SK-N-SH (cell line): ENCODE results near the gene INAVA. TPM values are rescaled to one million over a fixed set of nuclear protein-coding genes. Genes with fewer than 3 reads are reported as not detected.

Experiments used
- CTCF ChIA-PET: fragments of 300-600, 350-600 bp; formaldehyde crosslinking; extraction: SDS; loops from one replicate; lab custom pipeline; 2021; lab: Yijun Ruan, JAX
- POLR2A ChIA-PET: fragments of 350-600 bp; sonication (Branson Sonifier 250); formaldehyde crosslinking; extraction: SDS; loops from one replicate; lab custom pipeline; 2020; ENCODE audit warnings: antibody characterized with exemption, inconsistent platforms; lab: Yijun Ruan, JAX
- DNase-seq: peaks from one replicate; pipeline ENCODE4 v3.0.0; 2012
- H2AFZ ChIP-seq: fragments of 200-600 bp; sonication (generic); 2 replicates; pipeline ENCODE4 v1.8.1; 2016; ENCODE audit warnings: antibody characterized with exemption, mild to moderate bottlenecking, low read depth
- H3F3A ChIP-seq: fragments of 200-600 bp; sonication (generic); replicated peaks from 2 replicates; pipeline ENCODE3; 2016; ENCODE audit warnings: antibody characterized with exemption, mild to moderate bottlenecking; ENCODE audit not compliant: insufficient read depth
- H3K27ac ChIP-seq, 2 experiments: fragments of 200-500 bp in 1 of 2; fragments of 200-600 bp in 1 of 2; sonication (Bioruptor generic) in 1 of 2; sonication (generic), shearing (Covaris generic) in 1 of 2; 2 replicates each; pipeline versions ENCODE4 v1.5.1 to v1.6.1; 2014 to 2016; ENCODE audit warnings: low read depth in 2 of 2, inconsistent platforms in 1 of 2, low read length in 1 of 2, mild to moderate bottlenecking in 1 of 2, mixed read lengths in 1 of 2
- H3K27me3 ChIP-seq: fragments of 200-600 bp; sonication (generic), shearing (Covaris generic); 2 replicates; pipeline ENCODE4 v1.6.1; 2016; ENCODE audit warnings: mixed run types; ENCODE audit not compliant: insufficient read depth
- H3K36me3 ChIP-seq, 2 experiments: fragments of 200-500 bp in 1 of 2; fragments of 200-600 bp in 1 of 2; sonication (Bioruptor generic) in 1 of 2; sonication (generic) in 1 of 2; replicated peaks in 1 of 2; 2 replicates each; pipeline versions ENCODE3 to v1.5.1; 2014 to 2016; ENCODE audit warnings: low read length in 1 of 2, mild to moderate bottlenecking in 1 of 2; ENCODE audit not compliant: insufficient read depth in 2 of 2, control insufficient read depth in 1 of 2
- H3K4me1 ChIP-seq, 2 experiments: fragments of 200-500 bp in 1 of 2; fragments of 200-600 bp in 1 of 2; sonication (Bioruptor generic) in 1 of 2; sonication (generic), shearing (Covaris generic) in 1 of 2; 2 replicates each; pipeline versions ENCODE4 v1.5.1 to v1.6.1; 2014 to 2016; ENCODE audit warnings: low read depth in 1 of 2, low read length in 1 of 2, mixed run types in 1 of 2; ENCODE audit not compliant: insufficient read depth in 2 of 2, control insufficient read depth in 1 of 2
- H3K4me2 ChIP-seq: fragments of 200-600 bp; sonication (generic), shearing (Covaris generic); 2 replicates; pipeline ENCODE4 v1.6.1; 2017; ENCODE audit warnings: mixed run types
- H3K4me3 ChIP-seq, 2 experiments: fragments of 200-500 bp in 1 of 2; fragments of 200-600 bp in 1 of 2; sonication (Bioruptor generic) in 1 of 2; sonication (generic), shearing (Covaris generic) in 1 of 2; 2 replicates each; pipeline versions ENCODE4 v1.5.1 to v1.8.1; 2014 to 2016; ENCODE audit warnings: low read depth in 2 of 2, inconsistent platforms in 1 of 2, low read length in 1 of 2, mild to moderate bottlenecking in 1 of 2, mixed read lengths in 1 of 2, moderate library complexity in 1 of 2
- H3K79me2 ChIP-seq: fragments of 200-600 bp; sonication (generic); 2 replicates; pipeline ENCODE4 v1.8.1; 2017; ENCODE audit warnings: mild to moderate bottlenecking; ENCODE audit not compliant: insufficient read depth
- H3K9ac ChIP-seq: fragments of 200-600 bp; sonication (generic); 2 replicates; pipeline ENCODE4 v1.6.1; 2017; ENCODE audit warnings: mixed run types
- H3K9me2 ChIP-seq: fragments of 200-600 bp; sonication (generic); 2 replicates; pipeline ENCODE4 v1.6.1; 2017; ENCODE audit warnings: mixed run types
- H3K9me3 ChIP-seq: fragments of 200-600 bp; sonication (generic); 2 replicates; pipeline ENCODE4 v1.6.1; 2017; ENCODE audit warnings: mixed run types, mild to moderate bottlenecking, moderate library complexity
- H4K20me1 ChIP-seq: fragments of 200-600 bp; sonication (generic); 2 replicates; pipeline ENCODE4 v1.6.1; 2017; ENCODE audit warnings: mild to moderate bottlenecking, mixed run types; ENCODE audit not compliant: insufficient read depth
- CHD2 ChIP-seq: fragments of 150-350 bp; IDR thresholded peaks from 2 replicates; pipeline ENCODE4 v1.6.1; 2018; ENCODE audit warnings: low read length; ENCODE audit not compliant: partially characterized antibody
- ELF1 ChIP-seq: IDR thresholded peaks from 2 replicates; pipeline ENCODE4 v1.4.0; 2012
- EP300 ChIP-seq, 2 experiments: IDR thresholded peaks; 2 replicates each; pipeline versions ENCODE4 v1.4.0 to v1.6.1; 2012; ENCODE audit warnings: borderline replicate concordance in 1 of 2, low read depth in 1 of 2, low read length in 1 of 2
- EZH2phosphoT487 ChIP-seq: fragments of 200-600 bp; sonication (generic); IDR thresholded peaks from 2 replicates; pipeline ENCODE4 v1.6.1; 2017; ENCODE audit warnings: low read depth, mixed run types, mild to moderate bottlenecking, antibody characterized with exemption, moderate library complexity, borderline replicate concordance
- FOXJ3 ChIP-seq: sonication (generic); formaldehyde crosslinking; IDR thresholded peaks from 2 replicates; pipeline ENCODE4 v1.5.1; 2020; ENCODE audit warnings: mild to moderate bottlenecking, missing genetic modification reagents
- FOXM1 ChIP-seq: IDR thresholded peaks from 2 replicates; pipeline ENCODE4 v1.4.0; 2012; ENCODE audit warnings: low read depth, mild to moderate bottlenecking
- GABPA ChIP-seq: IDR thresholded peaks from 2 replicates; pipeline ENCODE4 v1.4.0; 2012; ENCODE audit warnings: low read depth, mild to moderate bottlenecking
- GATA2 ChIP-seq: sonication (generic); formaldehyde crosslinking; IDR thresholded peaks from 2 replicates; pipeline ENCODE4 v1.5.0; 2020; ENCODE audit warnings: mild to moderate bottlenecking, missing genetic modification reagents
- JUND ChIP-seq: IDR thresholded peaks from 2 replicates; pipeline ENCODE4 v1.4.0; 2012
- MAX ChIP-seq: IDR thresholded peaks from 2 replicates; pipeline ENCODE4 v1.4.0; 2012; ENCODE audit warnings: low read depth
- MEF2A ChIP-seq: IDR thresholded peaks from 2 replicates; pipeline ENCODE4 v1.4.0; 2012; ENCODE audit warnings: low read depth, borderline replicate concordance
- NRF1 ChIP-seq: IDR thresholded peaks from 2 replicates; pipeline ENCODE4 v1.6.1; 2012; ENCODE audit warnings: low read depth, mild to moderate bottlenecking, low read length
- POLR2AphosphoS5 ChIP-seq: IDR thresholded peaks from 2 replicates; pipeline ENCODE4 v1.6.1; 2012; ENCODE audit warnings: low read depth, low read length
- RAD21 ChIP-seq: IDR thresholded peaks from 2 replicates; pipeline ENCODE4 v1.6.1; 2012; ENCODE audit warnings: mild to moderate bottlenecking, low read length
- RCOR1 ChIP-seq: fragments of 150-350 bp; IDR thresholded peaks from 2 replicates; pipeline ENCODE4 v1.6.1; 2017; ENCODE audit warnings: antibody characterized with exemption, low read length
- REST ChIP-seq: IDR thresholded peaks from 2 replicates; pipeline ENCODE4 v1.6.1; 2012; ENCODE audit warnings: mild to moderate bottlenecking, low read depth, low read length, moderate library complexity
- RFX5 ChIP-seq: IDR thresholded peaks from 2 replicates; pipeline ENCODE4 v1.6.1; 2012; ENCODE audit warnings: mild to moderate bottlenecking, improper control_type of control experiment, low read length
- RXRA ChIP-seq: IDR thresholded peaks from 2 replicates; pipeline ENCODE4 v1.4.0; 2012; ENCODE audit warnings: low read depth, mild to moderate bottlenecking, borderline replicate concordance
- TAF1 ChIP-seq: IDR thresholded peaks from 2 replicates; pipeline ENCODE4 v1.6.1; 2012; ENCODE audit warnings: low read depth, mild to moderate bottlenecking, low read length, moderate library complexity, borderline replicate concordance
- TEAD4 ChIP-seq: IDR thresholded peaks from 2 replicates; pipeline ENCODE4 v1.4.0; 2012; ENCODE audit warnings: mild to moderate bottlenecking, borderline replicate concordance; ENCODE audit not compliant: insufficient read depth
- WGBS: methylation state at CpG from one replicate; pipeline ENCODE4 v1.1.6; 2017; ENCODE audit warnings: low lambda C conversion rate; 5-methylcytosine and 5-hydroxymethylcytosine counted together
- polyA plus RNA-seq, 3 experiments: library from polyadenylated mRNA; depleted of rRNA; stranded (reverse); fragments of >200 nt; gene quantifications; 2 replicates each; pipeline ENCODE4 v1.2.3, GENCODE V29; 2012
- TF ChIP-seq, protein P1 (sequence below): fragments of 150-350 bp; IDR thresholded peaks from 2 replicates; pipeline ENCODE4 v1.6.1; 2017; ENCODE audit warnings: antibody characterized with exemption, low read length, low read depth, borderline replicate concordance
- TF ChIP-seq, protein P2 (sequence below): IDR thresholded peaks from 2 replicates; pipeline ENCODE4 v1.4.0; 2012; ENCODE audit warnings: low read depth, borderline replicate concordance

Gene INAVA
- polyA plus RNA-seq, 1 of the 3 experiments (the other 2 are of a cell fraction), result 0.12 TPM

- 86% methylated on average over 11 of the region's 11 CpGs for WGBS
- Histone ChIP-seq H3K9me3 (no peaks in the 10 kb centered on the region), H2AFZ (no peak overlapping the region), H3K9me2 (no peaks in the 10 kb centered on the region)
- no peak for TF ChIP-seq NRF1
- TF ChIP-seq JUND, result no peak
- no peak for TF ChIP-seq CHD2
- no peak for TF ChIP-seq RAD21
- TF ChIP-seq, all 33 proteins: peak for 0
- no peaks in the 10 kb centered on the region for H3F3A ChIP-seq
- no peaks in the 10 kb centered on the region for H3K79me2 ChIP-seq
- no peaks in the 10 kb centered on the region for H3K36me3 ChIP-seq
- no peak overlapping the region for H3K4me3 ChIP-seq
- H3K4me2 ChIP-seq, result no peak overlapping the region
- ChIA-PET CTCF (interaction anchor here (1.7 kb wide), 1 partner anchor 25 kb away, joined by 5 read pairs; no protein-coding TSS in a partner anchor), POLR2A (no interaction called here)
- no peaks in the 10 kb centered on the region for H3K27me3 ChIP-seq
- no peak for DNase-seq
- no peaks in the 10 kb centered on the region for H3K4me1 ChIP-seq
- H3K9ac ChIP-seq, result no peak overlapping the region
- no peak overlapping the region for H3K27ac ChIP-seq
- no peaks in the 10 kb centered on the region for H4K20me1 ChIP-seq
These were observed 22.0 kb downstream of the INAVA start for GRCh38 chr1:200916681-200917080.

- no peaks in the 10 kb centered on the region for H3K27me3 ChIP-seq
- no peak overlapping the region for H3K9ac ChIP-seq
- TF ChIP-seq GATA2 (no peak), TEAD4 (no peak), ELF1 (no peak), EP300 (IDR thresholded peaks at IDR 0.05; ENCODE audit: borderline replicate concordance in 1 of 2, low read depth in 1 of 2, low read length in 1 of 2) (no peak), FOXM1 (no peak), NRF1 (no peak), MEF2A (no peak), CHD2 (no peak), FOXJ3 (CRISPR knock-in tag) (no peak), MAX (no peak), REST (no peak), GABPA (no peak), EZH2phosphoT487 (no peak), RCOR1 (no peak), POLR2AphosphoS5 (no peak), RXRA (no peak), TAF1 (no peak), RFX5 (no peak)
- TF ChIP-seq, protein P1, sequence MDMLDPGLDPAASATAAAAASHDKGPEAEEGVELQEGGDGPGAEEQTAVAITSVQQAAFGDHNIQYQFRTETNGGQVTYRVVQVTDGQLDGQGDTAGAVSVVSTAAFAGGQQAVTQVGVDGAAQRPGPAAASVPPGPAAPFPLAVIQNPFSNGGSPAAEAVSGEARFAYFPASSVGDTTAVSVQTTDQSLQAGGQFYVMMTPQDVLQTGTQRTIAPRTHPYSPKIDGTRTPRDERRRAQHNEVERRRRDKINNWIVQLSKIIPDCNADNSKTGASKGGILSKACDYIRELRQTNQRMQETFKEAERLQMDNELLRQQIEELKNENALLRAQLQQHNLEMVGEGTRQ, result no peak
- TF ChIP-seq, protein P2, sequence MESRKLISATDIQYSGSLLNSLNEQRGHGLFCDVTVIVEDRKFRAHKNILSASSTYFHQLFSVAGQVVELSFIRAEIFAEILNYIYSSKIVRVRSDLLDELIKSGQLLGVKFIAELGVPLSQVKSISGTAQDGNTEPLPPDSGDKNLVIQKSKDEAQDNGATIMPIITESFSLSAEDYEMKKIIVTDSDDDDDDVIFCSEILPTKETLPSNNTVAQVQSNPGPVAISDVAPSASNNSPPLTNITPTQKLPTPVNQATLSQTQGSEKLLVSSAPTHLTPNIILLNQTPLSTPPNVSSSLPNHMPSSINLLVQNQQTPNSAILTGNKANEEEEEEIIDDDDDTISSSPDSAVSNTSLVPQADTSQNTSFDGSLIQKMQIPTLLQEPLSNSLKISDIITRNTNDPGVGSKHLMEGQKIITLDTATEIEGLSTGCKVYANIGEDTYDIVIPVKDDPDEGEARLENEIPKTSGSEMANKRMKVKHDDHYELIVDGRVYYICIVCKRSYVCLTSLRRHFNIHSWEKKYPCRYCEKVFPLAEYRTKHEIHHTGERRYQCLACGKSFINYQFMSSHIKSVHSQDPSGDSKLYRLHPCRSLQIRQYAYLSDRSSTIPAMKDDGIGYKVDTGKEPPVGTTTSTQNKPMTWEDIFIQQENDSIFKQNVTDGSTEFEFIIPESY, result no peak
- no peaks in the 10 kb centered on the region for H3K36me3 ChIP-seq
- H3K9me3 ChIP-seq, result no peaks in the 10 kb centered on the region
- no peak for DNase-seq
- H3K9me2 ChIP-seq, result no peaks in the 10 kb centered on the region
- H4K20me1 ChIP-seq, result no peaks in the 10 kb centered on the region
- H3K4me1 ChIP-seq, result no peaks in the 10 kb centered on the region
- H3K27ac ChIP-seq, result no peak overlapping the region
- 77% methylated on average over 7 of the region's 7 CpGs for WGBS
- H3K4me2 ChIP-seq, result no peak overlapping the region
- H3K79me2 ChIP-seq, result no peaks in the 10 kb centered on the region
- H2AFZ ChIP-seq, result no peak overlapping the region
- CTCF ChIA-PET, result interaction anchor here (1.7 kb wide), 1 partner anchor 25 kb away, joined by 5 read pairs; no protein-coding TSS in a partner anchor
- no peak overlapping the region for H3K4me3 ChIP-seq
- POLR2A ChIA-PET, result no interaction called here
- no peaks in the 10 kb centered on the region for H3F3A ChIP-seq
These were observed 22.7 kb downstream of the INAVA start for GRCh38 chr1:200917291-200917817.
